RPMI7951 (cell line): ENCODE results near the gene CCND3. TPM values are rescaled to one million over a fixed set of nuclear protein-coding genes. Genes with fewer than 3 reads are reported as not detected.

Experiments
- DNase-seq: peaks from one replicate; pipeline ENCODE4 v3.0.0-alpha.2; 2012; ENCODE audit warnings: low read depth
- total RNA-seq: library from RNA; depleted of rRNA; stranded (reverse); fragments of >200 nt; shearing (Covaris generic); gene quantifications from 2 replicates; pipeline ENCODE4 v1.2.3, GENCODE V29; 2014; rRNA removed

CCND3 gene
- total RNA-seq = 36.5 and 47.7 TPM in 2 replicates

GRCh38 chr6:41941280-41942066 is at the start of gene CCND3:
CCND3 (minus strand) TSS chr6:41941808; CDS start chr6:41941649, 159 bp downstream.
- DNase-seq = peak; percentile 93

- DNase-seq = no peak
These were observed 44.7 kb upstream of the CCND3 start for GRCh38 chr6:41986339-41986738.

- no peak for DNase-seq
These were observed 43.0 kb upstream of the CCND3 start for GRCh38 chr6:41984623-41985022.

GRCh38 chr6:41976794-41977484 is 35.3 kb upstream of the CCND3 start:
- peak; percentile 60 for DNase-seq

- no peak for DNase-seq
These were observed 33.7 kb upstream of the CCND3 start for GRCh38 chr6:41975276-41975675.

GRCh38 chr6:41974281-41974825 is 32.7 kb upstream of the CCND3 start:
- DNase-seq = no peak

- no peak for DNase-seq
These were observed 31.2 kb upstream of the CCND3 start for GRCh38 chr6:41972826-41973225.

GRCh38 chr6:41970436-41970846 is 28.8 kb upstream of the CCND3 start:
- peak; percentile 30 for DNase-seq

GRCh38 chr6:41967312-41968287 is 26.0 kb upstream of the CCND3 start:
- no peak for DNase-seq

- peak; percentile 83 for DNase-seq
These were observed 25.3 kb upstream of the CCND3 start for GRCh38 chr6:41966961-41967311.

GRCh38 chr6:41966214-41966920 is 24.8 kb upstream of the CCND3 start:
- no peak for DNase-seq

GRCh38 chr6:41965429-41966213 is 24.0 kb upstream of the CCND3 start:
- DNase-seq = no peak

- no peak for DNase-seq
These were observed 22.7 kb upstream of the CCND3 start for GRCh38 chr6:41964201-41964887.

GRCh38 chr6:41963371-41963770 is 21.8 kb upstream of the CCND3 start:
- DNase-seq = no peak

- DNase-seq = no peak
These were observed 18.4 kb upstream of the CCND3 start for GRCh38 chr6:41960028-41960427.

GRCh38 chr6:41958022-41958856 is 16.6 kb upstream of the CCND3 start:
- no peak for DNase-seq

GRCh38 chr6:41957117-41957516 is 15.5 kb upstream of the CCND3 start:
- no peak for DNase-seq

GRCh38 chr6:41955412-41955811 is 13.8 kb upstream of the CCND3 start:
- no peak for DNase-seq

GRCh38 chr6:41954668-41955067 is 13.1 kb upstream of the CCND3 start:
- DNase-seq = no peak
